ENCODE data around the gene LHFPL3.
"Not testable (repeated sequence)": the region's sequence is repeated elsewhere in the genome, so short reads cannot be mapped to it uniquely, and the experiment has no call there.

Gene LHFPL3

DNA sequence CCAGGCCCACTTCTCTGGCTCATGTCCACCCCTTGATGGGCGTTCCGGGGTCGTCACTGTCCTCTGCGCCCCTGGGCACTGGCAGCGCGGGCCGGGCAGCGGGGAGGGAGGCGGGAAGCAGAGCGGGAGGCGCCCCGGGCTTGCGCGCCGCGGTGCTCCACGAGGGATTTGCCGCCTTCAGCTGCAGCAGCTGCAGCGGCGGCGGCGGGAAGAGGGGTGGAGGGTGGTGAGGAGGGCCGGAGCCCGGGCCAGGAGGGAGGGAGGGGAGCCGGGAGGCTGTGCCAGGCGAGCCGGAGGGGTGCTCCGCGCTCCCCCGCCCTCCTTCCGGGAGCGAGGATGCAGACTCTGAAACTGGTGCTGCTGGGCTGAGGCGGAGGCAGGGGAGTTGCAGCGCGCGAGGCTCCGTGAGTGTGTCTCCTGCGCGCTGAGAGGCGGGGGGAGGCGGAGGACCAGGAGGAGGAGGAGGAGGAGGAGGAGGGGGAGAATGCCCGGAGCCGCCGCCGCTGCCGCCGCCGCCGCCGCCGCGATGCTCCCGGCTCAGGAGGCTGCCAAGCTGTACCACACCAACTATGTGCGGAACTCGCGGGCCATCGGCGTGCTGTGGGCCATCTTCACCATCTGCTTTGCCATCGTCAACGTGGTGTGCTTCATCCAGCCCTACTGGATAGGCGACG, at the start of gene LHFPL3:
Gene LHFPL3, plus strand, starts transcription at position 308 of the 674 bp plus-strand sequence.
- DNase-seq: peak; percentile 23

DNA sequence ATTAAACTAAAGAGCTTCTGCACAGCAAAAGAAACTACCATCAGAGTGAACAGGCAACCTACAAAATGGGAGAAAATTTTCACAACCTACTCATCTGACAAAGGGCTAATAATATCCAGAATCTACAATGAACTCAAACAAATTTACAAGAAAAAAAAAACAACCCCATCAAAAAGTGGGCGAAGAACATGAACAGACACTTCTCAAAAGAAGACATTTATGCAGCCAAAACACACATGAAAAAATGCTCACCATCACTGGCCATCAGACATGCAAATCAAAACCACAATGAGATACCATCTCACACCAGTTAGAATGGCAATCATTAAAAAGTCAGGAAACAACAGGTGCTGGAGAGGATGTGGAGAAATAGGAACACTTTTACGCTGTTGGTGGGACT, 46.7 kb upstream of the LHFPL3 start:
- not testable (repeated sequence) for DNase-seq

DNA sequence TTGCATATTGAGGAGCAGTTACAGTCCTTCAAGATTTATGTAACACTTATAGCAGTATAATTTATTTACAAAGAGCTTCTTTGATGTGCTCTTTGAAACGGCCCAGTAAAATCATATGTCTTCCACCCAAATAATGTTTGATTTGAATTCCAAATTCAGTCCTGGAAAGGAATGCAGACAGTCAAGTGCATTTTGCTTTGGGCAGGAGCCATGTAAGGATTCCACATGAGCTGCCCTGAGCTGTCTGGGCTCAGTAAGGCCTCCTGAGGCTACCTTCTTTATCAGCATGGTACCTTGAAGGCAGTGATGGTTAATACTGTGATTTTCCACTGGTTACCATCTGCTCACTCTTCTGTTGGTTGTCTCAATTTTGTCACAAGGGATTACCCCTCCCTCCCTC, 41.6 kb upstream of the LHFPL3 start:
- no peak for DNase-seq

DNA sequence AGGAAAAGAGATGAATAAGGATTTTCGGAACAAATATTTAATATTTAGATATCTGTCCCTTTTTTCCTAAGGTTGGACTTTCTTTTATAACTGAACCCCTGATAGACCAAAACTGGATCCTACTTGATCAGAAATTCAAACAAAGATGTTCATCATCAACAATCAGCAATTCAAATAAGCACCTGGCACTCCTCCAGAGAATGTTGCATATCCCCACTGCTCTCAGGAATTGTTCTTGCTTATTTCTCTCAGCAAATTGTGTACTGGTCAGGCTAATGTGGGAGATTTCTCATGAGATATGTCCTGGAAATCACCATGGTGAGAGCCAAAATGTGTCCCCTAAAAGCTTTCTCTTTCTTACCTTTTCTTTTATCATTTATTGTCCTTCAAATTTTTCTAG, 40.3 kb upstream of the LHFPL3 start:
- no peak for DNase-seq

DNA sequence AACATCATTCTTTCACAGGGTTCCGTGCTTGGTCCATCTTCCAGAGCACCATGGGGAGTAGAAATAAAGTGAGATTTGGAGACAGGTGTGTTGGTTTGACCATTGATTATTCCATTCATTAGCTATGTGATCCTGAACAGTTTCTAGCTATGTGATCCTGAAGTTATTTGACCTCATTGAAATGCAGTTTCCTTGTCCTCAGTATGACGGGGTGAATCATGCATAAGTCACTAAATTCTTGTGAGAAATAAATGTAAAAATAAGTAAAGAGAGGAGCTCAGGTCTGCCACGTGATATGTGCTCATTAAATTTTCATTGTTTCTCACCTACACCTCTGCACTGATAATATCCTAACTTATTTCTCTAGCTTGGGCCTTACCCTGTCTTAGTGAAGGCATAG, 34.1 kb upstream of the LHFPL3 start:
- DNase-seq: no peak

DNA sequence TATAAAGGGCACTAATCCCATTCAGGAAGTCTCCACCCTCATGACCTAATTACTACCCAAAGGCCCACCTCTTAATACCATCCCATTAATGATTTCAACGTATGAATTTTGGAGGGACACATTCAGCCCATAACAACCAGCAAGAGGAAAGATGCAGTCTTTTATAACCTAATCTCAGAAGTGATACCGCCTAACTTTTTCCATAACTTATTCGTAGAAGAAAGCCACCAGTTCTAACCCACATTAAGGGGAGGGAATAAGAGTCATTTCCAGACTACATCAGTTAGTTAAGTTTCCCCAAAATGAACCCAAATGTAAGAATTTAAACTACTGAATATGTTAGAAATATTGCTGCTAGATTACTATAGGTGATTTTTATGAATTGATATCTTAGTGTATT, 32.1 kb upstream of the LHFPL3 start:
- no peak for DNase-seq

DNA sequence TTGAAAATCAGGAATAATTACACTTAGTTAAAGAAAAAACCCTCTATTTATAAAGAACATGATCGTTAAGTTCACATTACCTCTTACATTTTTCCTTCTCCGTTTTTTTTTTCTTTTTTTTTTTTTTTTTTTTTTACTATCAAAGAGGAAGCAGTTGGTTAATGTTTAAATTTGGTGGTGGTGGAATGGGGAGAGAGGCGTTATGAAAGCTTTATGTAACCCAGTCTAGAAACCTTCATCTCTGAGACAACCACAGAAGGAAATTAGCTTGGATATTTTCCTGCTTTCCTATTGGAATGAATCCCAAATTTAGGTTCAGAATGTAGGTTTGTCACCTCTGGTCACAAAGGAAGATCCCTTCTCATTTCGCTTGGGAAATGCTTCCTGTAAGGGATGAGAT, 31.5 kb upstream of the LHFPL3 start:
- no peak for DNase-seq

DNA sequence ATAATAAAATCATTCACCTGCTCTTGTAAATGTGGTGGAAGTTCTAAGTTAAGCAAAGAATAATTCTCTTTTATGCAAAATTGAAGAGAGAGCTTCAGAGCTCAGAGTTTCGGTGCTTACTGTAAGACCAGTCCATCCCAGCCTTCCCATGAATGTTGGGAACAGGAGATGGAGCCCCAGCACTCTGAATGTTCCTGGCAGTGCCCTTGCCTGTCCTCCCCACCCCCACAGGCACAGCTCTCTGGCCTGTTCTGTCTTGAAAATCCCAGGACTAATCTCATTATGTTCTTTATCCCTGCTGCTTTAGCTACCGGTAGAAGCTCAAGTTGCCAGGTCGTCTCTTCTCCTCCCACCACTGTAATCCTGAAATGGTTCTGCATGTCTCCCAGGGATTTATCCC, 29.1 kb upstream of the LHFPL3 start:
- no peak for DNase-seq

DNA sequence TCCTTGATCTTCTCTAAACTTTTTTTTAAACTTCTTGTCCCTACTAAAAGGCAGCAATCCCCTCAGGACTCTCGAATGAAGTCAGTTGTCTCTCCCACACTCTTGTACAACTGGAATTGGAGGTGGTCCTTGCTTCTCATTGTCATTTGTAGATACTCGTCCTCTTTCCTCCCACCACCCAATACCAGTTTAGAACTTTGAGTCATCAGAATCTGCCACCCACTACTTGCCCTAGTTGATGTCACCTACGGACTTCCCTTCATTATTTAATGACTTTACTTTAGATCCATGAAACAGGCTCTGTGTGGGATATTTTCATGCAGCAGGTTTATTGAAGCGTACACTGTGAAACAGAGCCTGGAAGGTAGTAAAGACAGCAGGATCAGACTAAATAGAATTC, 28.6 kb upstream of the LHFPL3 start:
- no peak for DNase-seq

DNA sequence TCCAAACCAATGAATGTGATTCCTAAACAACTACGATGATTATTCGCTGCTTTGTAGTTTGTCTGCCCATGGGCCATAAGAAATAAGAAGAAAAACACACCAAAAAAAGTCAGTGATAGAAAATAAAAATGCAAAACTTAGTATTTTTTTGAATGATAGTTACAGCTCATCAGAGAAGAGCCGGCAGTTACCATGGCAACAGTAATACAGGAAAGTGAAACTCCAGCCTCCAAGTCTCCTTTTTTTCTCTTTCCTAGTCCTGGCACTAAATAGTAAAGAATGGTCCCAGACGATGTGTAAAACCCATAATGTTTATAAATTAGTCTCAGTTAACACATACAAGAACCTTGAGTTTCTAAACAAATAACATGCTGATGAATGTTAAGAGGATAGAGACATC, 21.6 kb upstream of the LHFPL3 start:
- no peak for DNase-seq

DNA sequence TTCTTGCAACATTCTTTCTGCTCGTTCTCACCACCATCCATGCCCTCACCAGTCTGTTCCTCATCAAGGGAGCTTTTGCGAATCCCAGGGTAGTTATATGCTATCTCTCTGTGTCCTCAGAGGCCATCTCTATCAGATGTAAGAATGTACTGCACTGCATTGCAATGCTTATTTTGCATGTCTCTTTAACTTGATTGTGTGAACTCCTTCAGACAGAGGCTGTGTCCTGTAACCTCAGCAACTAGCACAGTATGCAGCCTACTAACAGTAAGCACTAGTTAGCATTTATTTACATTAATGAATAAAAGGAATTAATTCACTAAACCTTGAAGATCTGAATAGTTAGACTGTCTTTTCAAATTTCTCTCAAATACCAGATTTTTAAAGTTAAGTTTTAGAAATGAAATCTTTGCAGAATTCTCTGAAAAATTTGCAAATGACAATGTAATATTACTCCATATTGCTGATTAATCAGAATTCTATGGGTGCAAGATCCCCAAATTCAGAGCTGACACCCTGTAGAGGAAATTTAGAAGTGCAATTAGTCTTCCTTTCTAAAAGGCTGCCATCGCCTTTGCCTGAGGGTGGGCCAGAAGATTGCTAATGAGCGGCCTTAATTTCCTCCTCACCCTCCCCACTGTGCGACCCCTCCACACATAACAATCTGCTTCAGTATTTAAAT, 10.3 kb upstream of the LHFPL3 start:
- DNase-seq: no peak

DNA sequence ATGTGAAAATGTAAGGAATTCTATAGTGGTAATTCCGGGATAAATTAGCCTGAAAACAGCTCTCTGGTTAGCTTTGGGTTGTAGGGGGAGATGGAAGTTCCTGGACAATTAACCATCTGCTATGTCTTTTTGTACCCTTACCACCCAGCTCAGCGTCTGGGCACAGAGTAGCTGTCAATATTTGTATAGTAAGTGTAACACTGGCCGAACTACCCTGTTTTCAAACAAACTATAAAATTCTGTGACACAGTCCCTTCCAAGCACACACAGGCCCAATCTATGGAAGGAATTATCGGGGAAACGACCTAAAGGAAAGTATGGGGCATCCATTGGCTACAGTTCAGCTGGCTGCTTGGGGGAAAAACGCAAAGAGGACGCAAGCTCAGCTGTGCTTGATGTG, 869 bp upstream of the LHFPL3 start:
- DNase-seq: no peak

DNA sequence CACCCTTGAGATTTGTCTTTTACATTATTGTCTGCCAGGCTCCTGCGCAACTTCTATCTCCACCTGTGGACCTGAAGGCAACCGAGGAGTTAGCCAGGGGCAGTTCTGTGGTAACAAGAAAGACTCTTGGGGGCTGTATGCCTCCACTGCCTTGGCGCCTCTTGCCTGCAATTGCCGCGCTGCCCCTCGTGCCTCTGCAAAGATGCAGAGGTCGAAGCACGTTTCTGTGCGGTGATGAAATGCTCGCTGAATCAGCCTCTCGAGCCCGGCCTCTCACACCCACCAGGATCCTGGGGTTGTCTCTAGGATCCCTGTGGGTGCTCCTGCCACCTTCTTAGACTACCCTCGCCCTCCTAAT, 486 bp upstream of the LHFPL3 start:
- DNase-seq: no peak

DNA sequence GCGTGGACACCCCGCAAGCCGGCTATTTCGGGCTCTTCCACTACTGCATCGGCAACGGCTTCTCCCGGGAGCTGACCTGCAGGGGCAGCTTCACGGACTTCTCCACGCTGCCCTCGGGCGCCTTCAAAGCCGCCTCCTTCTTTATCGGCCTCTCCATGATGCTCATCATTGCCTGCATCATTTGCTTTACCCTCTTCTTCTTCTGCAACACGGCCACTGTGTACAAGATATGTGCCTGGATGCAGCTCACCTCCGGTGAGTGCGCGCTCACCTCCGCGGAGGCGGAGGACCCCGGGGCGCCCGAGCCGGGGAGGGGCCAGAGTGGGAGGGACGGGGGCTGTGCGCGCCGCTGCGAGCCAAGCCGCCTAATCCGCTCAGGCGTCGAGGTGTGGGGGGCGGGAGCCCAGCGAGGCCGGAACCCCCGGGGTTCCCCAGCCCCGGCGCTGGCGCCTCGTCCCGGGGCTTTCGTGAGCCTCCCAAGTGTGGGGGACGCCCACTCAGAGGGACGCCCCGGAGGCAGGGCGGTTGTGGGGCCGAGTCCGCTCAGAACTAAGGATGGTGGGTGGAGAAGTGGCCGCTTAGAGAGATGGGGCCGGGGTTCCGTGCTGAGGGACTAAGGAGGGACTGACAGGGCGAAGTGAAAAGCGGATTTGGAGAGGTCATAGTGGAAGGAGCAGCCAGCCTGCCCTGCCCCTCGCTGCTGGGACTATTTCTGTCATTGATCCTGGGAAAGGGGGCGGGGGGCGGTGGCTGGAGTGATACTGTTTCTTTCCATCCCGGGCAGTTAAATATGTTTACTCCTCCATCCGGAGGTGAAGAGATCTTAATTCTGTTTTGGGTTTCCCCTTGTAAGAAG, 795 bp downstream of the LHFPL3 start:
- DNase-seq: no peak

DNA sequence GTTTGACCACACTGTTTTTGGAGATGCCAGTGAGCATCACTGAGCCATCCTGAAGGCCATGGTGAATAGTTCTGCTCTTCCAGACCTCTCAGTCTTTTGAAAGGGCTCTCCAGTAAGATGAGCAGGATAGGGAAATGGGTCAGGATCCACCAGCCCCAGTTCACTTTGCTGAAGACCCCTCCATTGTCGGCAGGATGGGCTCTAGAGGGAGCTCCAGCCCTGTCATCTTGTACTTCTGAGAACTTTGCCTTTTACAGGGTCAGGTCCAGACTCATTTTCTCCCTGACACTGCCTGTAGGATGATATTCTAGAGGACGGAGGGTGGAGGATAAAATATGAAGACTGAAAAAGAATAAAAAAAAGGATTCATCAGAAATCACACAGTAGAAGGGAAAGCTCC, 13.1 kb downstream of the LHFPL3 start:
- no peak for DNase-seq

DNA sequence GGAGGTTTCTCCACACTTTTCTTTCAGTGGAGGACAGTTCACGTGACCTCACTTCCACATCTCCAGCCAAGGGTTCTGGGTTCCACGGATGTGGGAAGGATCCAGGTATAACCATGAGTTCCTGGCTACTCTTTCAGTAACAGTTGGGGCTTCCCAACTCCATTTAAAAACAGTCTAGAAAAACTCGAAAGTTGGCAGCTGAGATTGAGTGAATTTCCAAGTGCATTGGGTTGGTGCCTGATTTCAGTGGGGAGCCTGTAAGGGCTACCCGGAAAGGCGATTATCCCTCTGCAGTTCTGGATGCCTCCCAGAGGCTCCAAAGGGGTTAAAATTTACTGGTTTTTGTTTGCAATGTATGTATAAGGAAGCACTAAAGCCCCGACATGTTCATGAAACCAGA, 24.3 kb downstream of the LHFPL3 start:
- DNase-seq: no peak

DNA sequence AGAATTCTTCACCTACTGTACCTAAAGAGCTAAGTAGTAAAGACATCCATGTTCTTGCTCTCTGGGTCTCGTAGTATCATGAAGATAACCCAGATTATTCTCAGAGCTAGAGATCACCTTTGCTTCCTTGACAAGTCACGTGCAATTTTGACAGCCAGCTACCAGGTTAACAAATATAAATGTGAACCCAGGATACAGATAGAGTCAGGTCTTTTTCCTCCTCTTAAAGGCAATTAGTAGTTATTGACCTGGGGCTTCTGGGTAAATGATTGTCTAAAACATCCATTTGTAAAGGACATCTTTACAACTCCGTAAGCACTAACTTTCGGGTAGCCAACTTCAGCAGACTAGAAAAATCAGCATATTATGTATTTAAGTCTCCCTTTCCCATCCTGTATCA, 28.8 kb downstream of the LHFPL3 start:
- no peak for DNase-seq

DNA sequence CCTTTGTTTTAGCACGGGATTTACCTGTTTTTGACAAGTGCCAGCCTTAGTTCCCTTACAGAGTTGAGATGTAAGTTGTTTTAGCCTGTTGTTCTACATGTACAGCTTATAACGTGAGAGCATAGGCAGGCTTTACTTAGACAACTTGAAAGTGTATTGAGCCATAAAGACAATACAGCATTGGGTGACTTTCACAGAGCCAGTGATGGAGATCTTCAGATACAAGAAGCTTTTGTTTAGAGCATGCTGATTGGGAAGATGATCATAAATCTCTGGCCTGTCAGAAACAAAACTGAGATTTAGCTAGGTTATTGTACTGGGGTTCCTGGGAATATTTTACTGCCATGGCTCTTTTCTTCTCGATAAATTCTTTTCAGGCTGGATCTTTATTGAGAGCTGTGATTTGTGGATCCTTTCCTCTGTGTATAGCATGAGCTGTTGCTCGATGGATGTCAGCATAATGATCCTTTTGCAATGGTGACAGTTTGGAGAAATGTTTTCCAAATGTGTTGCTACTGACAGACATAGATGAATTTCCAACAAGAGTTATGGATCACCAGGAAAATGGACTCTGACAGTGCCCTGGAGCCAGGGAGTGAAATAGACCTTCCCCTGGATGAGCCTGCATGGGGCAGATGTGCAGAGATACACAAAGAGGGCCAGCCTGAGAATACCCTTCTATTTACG, 30.2 kb downstream of the LHFPL3 start:
- no peak for DNase-seq

DNA sequence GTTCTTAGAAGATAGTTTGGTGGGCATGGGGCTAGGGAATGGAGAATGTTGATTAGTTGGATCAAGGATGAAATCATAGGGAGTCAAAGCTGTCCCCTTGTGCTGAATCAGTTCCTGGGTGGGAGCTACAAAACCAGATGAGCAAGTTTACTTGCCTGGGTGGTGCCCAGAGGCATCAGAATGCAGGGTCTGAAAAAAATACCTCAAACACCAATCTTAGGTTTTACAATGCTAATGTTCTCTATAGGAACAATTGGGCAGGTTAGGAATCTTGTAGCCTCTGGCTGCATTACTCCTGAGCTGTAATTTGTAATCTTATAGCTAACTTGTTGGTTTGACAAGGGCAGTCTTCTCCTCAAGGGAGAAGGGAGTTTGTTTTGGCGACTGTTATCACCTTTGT, 34.4 kb downstream of the LHFPL3 start:
- DNase-seq: no peak

DNA sequence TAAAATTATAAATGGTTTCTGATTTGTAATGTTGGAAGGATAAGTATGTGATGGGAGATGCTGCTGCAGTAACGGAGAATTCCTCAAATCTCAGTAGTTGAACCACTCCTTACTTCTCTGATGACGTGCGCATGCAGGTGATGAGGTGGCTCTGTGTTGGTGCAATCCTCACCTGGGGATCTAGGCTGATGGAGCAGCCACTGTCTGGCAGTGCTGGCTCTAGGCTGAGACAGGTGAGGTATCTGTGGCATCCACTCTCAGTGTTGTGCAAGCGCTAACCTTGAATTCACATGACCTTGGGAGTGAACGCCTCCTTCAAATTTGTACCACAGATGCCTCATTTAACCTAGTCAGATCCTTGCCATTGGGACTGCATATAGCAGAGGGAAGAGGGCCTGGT, 35.0 kb downstream of the LHFPL3 start:
- DNase-seq: no peak

DNA sequence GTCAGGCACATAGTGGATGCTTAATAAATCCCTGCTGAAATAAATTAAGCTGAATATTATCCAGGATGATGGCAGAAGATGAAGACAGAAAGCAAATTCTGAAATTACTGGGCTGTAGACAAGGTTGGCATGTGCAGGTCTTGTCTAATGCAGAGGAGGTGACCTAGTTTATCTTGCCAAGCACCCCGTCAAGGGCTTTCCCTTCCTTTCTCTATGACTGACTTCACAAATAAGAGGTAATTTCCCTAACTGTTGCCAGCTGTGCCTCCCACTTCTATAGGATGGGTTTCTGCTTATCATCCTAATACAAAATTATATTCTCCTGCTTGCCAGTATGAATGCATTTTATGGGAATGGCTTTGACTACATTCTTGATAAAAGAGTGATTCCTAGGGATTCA, 38.0 kb downstream of the LHFPL3 start:
- DNase-seq: no peak

DNA sequence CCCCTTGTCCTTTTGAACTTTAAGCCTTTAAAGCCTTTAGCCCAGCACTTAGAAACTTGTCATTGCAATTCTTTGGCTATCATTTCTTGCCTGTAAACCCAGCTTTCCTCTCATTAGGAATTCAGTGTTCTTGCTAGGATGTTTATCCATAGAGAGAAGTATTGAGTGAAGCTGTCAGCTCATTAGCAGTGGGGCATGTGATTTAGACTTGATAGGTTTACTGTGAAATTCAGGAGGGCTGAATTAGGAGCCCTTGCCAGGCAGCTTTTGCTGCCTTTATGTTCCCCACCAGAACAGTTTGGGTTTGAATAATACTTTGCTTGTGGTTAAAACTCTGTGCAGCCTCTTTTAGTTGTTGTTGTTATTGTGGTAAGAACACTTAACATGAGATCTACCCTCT, 39.5 kb downstream of the LHFPL3 start:
- no peak for DNase-seq

DNA sequence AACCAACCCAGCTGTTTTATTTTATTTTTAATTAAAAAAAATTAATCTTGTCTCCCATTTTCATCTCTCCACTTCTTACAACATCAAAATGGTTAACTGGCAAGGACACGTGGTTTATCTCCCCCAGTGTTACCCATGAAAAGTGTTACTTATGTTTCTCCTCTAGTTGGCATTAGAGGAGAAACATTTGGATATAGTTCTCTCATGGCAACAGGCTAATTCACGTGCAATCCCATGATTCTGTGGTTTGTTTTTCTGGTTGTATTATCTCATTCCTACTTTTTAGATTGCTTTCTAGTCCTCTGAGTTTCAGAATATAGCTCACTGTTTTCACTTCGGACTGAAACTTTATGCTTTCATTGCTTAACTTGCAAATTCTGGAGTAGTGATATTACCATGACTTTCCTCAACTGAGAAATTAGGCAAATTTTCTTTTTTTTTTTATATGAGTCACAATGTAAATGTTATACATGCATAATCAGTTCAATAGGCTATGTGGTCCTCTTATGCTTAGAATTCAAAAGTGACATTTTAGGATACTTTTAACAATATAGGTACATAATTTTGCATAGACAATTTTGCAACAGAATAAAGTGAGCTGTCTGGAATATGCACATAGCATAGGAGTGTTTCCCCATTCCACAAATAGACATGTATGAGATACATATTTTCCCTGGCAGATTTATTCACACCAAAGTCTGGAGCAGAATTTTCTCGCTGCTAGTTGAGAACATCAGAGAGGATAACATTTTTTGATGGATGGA, 43.0 kb downstream of the LHFPL3 start:
- DNase-seq: no peak

Data from NCI-H2107 (cell line).